Adrenal gland (tissue), 5 donors: ENCODE results near the gene ZBTB5.
"Not testable (repeated sequence)": the region's sequence is repeated elsewhere in the genome, so short reads cannot be mapped to it uniquely, and the experiment has no call there.

Experiments
- CTCF ChIP-seq, 6 experiments: fragments of 450-650 bp in 4 of 6; fragments of 200-600 bp in 2 of 6; sonication (generic) in 1 of 6; IDR thresholded peaks; 1 replicate in 5 of 6; 2 replicates in 1 of 6; pipeline versions ENCODE4 v1.5.1 to v1.8.0; 2016 to 2021; ENCODE audit warnings: antibody characterized with exemption in 6 of 6, mild to moderate bottlenecking in 2 of 6, moderate library complexity in 1 of 6
- POLR2A ChIP-seq, 2 donors: fragments of 450-650 bp; IDR thresholded peaks; one replicate each; pipeline ENCODE4 v1.6.1; 2017; ENCODE audit warnings: antibody characterized with exemption in 2 of 2, mild to moderate bottlenecking in 2 of 2, moderate library complexity in 1 of 2
- donor health status: DM: no; HTN: no; CAD: no.

DNA sequence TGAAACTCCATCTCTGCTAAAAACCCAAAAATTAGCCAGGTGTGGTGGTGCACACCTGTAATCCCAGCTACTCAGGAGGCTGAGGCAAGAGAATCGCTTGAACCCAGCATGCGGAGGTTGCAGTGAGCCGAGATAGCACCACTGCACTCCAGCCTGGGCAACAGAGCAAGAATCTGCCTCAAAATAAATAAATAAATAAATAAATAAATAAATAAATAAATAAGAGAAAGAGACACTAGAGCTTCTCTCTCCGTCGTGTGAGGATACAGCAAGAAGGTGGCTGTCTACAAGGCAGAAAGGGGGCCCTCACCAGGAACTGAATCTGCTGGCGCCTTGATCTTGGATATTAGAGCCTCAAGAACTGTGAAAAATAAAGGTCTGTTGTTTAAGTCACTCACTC, 8.7 kb upstream of the ZBTB5 start:
- not testable (repeated sequence) for TF ChIP-seq CTCF, POLR2A (IDR thresholded peaks at IDR 0.05)
